GM19025 (cell line): Measurements from ENCODE around the gene UST.
"Not testable (repeated sequence)": the region's sequence is repeated elsewhere in the genome, so short reads cannot be mapped to it uniquely, and the experiment has no call there.

Experiments used
- ATAC-seq: cut with Tn5 transposase; IDR thresholded peaks from one replicate; pipeline ENCODE4 v1.9.1; 2021; ENCODE audit warnings: mild to moderate bottlenecking, low read depth, moderate library complexity; ENCODE audit not compliant: unreplicated experiment

The UST gene

DNA sequence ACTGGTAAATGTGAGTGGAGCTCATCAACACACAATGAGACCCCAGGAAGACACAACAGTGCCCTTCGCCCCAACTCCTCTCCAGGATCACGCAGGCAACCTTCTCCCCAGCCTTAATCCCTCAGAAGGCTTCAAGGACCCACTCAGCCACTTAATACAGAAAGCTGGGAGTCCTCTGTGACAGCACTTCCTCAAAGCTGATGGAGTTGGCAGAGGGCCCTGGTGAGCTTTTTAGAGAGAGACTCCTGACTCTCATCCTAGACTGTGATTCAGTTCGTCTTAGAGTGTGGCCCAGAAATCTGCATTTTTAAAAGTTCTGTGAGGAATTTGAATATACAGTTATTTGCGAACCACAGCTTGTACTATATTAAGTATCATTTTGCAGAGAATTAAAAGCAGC, 187.7 kb downstream of the UST start:
- ATAC-seq = no peak

GRCh38 chr6:148934961-148935360, 188.1 kb downstream of the UST start:
- ATAC-seq = no peak

DNA sequence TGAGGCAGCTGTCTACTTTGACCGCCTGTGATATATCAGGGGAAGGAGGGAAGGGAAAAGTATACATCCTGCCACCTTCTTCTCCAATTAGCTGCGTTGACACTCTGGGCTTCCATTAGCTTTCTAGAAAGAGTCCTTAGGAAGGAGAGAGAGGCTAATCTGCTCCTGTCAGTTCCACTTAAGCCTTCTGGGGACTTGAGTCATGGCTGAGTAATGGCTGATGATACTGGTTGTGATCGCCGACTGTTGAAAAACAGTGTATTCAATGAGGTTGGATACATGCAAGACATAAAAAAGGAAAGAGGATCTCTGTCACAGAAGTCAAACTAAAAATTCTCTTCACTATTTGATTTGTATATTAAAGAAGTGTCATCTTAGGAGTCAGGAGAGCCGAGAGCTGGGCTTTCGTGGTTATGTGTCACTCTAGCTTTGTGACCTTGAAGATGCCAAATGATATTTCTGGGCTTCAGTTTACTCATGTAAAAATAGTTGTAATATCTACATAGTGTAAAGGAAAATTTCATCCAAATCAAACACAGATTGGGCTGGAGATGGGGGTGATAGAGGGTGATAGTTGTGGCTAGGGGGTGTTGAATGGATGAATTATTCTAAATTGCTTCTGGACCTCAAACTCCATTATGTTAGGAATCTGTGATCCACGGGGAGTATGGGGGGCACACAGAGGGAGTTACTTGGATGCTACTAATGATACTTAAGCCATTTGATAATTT, 189.0 kb downstream of the UST start:
- ATAC-seq = no peak

DNA sequence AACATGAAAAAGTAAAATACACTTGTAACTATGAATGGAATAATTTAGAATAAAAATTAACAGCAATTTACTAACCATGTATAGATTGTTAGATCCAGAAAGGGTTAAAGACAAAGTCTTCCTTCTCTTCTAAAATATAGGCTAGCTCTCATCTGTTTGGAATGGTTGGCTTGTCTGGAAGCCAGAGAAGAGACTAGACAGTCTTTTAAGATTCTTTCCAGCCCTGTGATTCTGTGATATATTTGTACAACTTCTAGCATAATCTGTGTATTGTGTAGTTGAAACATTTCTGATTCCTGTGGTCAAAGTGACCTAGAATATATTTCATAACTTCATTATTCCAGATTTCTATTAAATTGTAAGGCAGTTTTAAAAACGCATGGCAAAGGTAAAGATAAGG, 196.6 kb downstream of the UST start:
- no peak for ATAC-seq

GRCh38 chr6:148944608-148945007, 197.8 kb downstream of the UST start:
- no peak for ATAC-seq

DNA sequence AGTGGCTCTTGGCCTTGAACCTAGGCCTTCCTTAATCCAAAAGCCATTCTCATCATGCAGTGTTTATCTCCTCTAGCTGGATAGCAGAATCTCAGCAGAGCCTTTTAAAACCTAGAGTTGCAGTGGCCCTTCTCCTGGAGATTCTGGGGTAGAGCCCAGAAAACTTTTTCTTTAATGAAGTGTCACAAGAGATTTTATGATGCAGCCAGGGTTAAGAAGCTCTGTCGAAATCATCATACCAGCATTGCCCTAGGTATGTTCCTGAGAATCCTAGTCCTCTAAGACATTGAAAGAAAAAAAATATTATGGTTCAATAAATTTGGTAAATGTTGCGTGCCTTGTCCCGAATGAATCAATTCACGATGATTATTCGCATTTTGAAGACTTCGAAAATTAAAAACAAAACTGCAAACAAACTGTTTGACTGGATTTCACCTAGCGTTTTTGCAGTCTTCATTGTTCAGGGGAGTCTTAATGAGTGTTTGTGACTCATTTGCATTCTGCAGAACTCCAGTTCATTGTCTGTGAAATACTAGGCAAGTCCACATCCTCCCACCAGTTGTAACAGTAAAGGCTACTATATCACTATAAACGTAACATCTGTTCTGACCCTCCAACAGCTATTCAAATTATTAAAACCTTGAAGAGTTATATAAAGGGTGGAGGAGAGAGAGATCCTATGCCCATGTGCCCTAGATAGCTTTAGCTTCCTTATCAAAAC, 198.6 kb downstream of the UST start:
- ATAC-seq = no peak

- no peak for ATAC-seq
Observed at GRCh38 chr6:148947621-148948444, 201.0 kb downstream of the UST start.

GRCh38 chr6:148951662-148952061, 204.8 kb downstream of the UST start:
- no peak for ATAC-seq

DNA sequence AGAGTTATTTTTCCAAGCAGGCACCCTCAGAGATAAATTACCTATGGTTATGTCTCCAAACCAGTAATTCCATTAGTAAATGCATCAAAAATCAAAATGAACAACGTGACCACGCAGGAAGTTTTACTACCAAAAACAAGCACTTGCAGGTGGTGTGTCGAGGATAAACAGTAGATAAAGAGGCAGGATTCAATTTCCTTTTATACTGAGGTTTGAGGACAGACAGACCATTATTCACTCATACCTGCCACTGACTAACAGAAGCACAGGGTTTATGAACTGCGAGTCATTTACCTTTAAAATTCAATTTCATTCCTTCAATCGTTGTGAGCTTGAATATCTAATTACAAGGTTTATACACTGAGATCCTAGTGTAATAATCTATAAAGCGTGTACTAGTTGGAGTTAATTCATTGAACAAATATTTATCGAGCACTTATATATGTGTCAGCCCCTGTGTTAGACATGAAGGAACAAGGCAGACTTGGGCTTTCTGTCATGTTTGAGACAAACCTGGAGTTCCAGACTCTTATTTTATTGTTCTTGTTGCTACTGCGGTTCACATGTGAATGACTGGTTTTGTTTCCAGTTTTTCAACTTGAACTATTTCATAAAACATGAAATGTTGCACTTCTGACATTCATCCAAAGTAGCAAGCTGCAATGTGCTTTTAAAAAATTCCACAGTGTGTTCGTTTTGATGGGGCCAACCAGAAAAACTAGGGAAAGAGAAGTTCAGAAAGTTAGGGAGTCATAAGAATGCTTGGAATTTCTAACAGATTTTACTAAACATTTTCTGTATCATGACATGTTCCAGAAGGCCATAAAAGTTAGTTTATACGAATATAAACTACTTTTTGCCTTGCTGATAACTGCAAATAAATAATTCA, 205.6 kb downstream of the UST start:
- ATAC-seq = no peak

GRCh38 chr6:148954461-148954860, 207.6 kb downstream of the UST start:
- ATAC-seq = no peak

DNA sequence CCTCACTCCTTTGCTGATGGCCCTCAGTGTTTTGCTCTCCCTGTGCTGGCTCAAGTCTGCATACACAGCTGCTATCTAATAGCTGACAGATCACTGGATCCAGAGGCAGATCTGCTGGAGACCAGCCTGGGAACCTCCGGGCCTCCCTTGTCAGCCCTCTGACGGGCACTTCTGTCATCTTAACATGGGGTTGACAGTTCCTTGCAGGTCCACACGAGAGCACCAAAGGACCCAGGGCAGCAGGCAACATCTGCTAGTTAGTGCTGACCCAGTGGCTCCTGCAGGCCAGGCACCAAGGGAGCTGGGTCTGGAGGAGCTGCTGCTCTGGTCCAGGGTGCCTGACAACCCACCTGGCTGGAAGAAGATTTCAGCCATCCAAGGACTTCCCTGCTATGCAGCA, 208.1 kb downstream of the UST start:
- no peak for ATAC-seq

GRCh38 chr6:148955441-148955840, 208.6 kb downstream of the UST start:
- no peak for ATAC-seq

GRCh38 chr6:148956163-148956562, 209.3 kb downstream of the UST start:
- ATAC-seq = not testable (repeated sequence)

DNA sequence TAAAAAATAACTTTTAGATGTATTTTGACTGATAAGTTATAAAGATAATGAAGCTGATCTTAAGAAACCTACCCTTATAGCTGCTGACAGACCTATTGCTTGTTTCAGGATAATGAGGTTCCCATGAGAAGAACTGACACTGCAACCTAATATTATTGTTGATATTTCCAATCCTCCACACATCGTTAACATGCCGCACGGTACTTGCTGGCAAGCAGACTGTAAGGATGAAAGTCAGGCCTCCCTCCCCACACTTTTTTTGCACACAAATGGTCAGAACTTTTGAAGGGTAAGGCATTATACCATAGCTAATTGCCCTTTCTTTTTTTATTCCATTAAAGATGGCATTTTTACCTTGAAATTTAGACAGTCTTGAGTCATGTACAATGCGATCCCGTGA, 210.9 kb downstream of the UST start:
- ATAC-seq = no peak

GRCh38 chr6:148959008-148959407, 212.2 kb downstream of the UST start:
- ATAC-seq = no peak

DNA sequence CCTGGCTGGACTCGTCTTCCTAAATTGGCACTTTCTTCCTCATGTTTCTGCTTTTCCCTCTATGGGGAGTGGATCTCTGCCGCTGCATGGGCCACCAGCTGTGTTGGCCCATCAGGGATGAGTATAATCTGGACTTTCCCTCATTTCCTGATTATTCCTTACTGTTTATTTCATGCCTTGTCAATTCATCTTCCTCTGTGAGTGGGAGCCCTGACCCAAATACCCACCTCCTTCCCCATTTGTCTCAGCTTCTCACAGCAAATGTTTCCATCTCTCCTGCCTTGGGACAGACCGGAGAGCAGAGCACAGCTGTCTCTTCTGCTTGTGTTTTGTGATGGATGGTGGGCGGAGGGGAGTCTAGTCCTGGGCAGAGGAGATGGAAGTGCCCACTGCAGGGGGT, 212.7 kb downstream of the UST start:
- no peak for ATAC-seq

DNA sequence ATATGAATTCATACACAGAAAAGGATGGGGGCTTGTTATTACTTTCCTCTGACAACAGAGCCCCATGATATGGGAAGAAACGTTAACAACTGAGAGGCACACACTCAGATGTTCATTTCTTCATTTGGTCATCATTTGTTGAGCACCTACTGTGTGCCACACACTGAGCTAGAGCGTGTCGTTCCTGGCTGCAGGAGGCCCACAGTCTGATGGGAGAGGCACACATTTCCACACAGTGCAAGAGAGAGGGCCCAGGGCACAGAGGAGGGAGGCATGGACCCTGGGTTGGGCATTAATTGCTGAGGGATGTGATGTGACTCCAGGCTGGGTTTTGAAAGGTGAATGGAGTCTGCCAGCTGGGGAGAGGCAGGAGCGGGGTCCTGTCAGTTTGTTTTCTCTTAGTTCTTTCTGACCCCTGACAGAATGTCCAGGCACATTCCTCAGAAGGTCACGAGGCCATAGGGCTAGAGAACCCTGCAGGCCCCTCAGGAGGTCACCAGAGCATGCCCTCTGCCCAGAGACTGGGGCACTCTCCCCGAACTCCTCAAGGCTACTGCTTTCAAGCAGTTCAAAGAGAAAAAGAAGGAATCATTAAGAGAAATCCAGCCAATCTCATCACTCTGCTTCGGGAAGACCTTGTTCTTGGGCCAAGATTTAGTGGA, 216.2 kb downstream of the UST start:
- ATAC-seq = no peak

DNA sequence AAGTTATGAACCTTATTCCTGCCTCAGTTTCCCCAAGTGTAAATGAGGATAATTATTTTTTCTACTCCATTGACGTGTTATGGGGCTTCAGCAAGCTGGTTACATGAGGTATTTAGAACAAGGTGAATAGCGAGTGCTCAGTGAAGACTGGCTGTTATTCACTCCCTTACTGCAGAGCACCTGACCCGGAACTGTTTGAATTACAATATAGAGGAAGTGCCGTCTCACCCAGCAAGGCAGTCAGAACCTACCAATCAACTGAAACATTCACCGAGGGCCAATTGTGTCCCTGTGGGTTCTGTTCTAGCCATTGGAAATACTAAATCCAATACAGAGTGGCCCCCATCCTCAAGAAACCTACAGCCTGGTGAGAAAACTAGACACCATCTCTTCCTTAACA, 216.9 kb downstream of the UST start:
- no peak for ATAC-seq

- no peak for ATAC-seq
Observed at GRCh38 chr6:148964467-148964866, 217.6 kb downstream of the UST start.

DNA sequence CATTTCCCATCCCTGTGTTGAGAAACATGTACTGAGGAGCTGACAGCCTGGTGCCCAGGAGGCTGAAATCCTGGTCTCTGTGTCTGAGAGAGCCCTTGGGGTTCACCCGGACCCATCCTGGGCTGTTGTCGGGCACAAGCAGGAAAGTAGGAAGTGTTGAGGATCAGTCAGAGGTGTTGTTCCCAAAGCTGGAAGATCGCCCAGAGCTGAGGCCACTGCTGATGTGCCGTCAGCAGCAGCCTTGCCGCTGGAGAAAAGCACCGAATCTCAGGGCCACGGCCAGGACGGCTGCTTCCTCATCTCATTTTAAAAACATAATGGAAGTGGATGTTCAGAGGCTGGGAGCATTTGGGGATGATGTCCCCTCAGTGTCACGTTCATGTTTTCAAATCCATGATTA, 218.5 kb downstream of the UST start:
- no peak for ATAC-seq
